SK-N-SH treated with all-trans-retinoic acid at 6 μM for 48 hours (cell line): ENCODE data around the gene MAML2.

ENCODE experiments used
- ATAC-seq: fragments of 200-7000 bp; cut with Tn5 transposase; 3 replicates; pipeline ENCODE4 v1.9.1; 2020; ENCODE audit warnings: mild to moderate bottlenecking, moderate library complexity
- ARNTL ChIP-seq: fragments of 450-650 bp; formaldehyde crosslinking; IDR thresholded peaks from 2 replicates; pipeline ENCODE4 v1.5.0; 2020; ENCODE audit warnings: low read depth, mild to moderate bottlenecking, moderate library complexity, borderline replicate concordance
- CREB5 ChIP-seq: fragments of 250-450 bp; sonication (Bioruptor Pico); IDR thresholded peaks from 2 replicates; pipeline ENCODE4 v1.5.1; 2020; ENCODE audit warnings: low read depth, mild to moderate bottlenecking, moderate library complexity
- CSDC2 ChIP-seq: fragments of 250-450 bp; sonication (Bioruptor Pico); IDR thresholded peaks from 2 replicates; pipeline ENCODE4 v1.5.0; 2020; ENCODE audit warnings: mild to moderate bottlenecking, moderate library complexity
- ESRRG ChIP-seq: fragments of 250-450 bp; sonication (Bioruptor Pico); IDR thresholded peaks from 2 replicates; pipeline ENCODE4 v1.6.1; 2021; ENCODE audit warnings: mild to moderate bottlenecking
- ISL1 ChIP-seq: fragments of 250-450 bp; sonication (Bioruptor Pico); IDR thresholded peaks from 2 replicates; pipeline ENCODE4 v2.1.2; 2022; ENCODE audit warnings: mild to moderate bottlenecking, moderate library complexity
- OSR1 ChIP-seq: fragments of 250-450 bp; sonication (Bioruptor Pico); IDR thresholded peaks from 2 replicates; pipeline ENCODE4 v1.8.0; 2022; ENCODE audit warnings: moderate library complexity, mild to moderate bottlenecking, inconsistent platforms
- POU6F1 ChIP-seq: fragments of 250-450 bp; sonication (Bioruptor Pico); IDR thresholded peaks from 2 replicates; pipeline ENCODE4 v1.8.0; 2021; ENCODE audit warnings: low read depth, mild to moderate bottlenecking, moderate library complexity, borderline replicate concordance
- RARB ChIP-seq: fragments of 250-450 bp; sonication (Bioruptor Pico); IDR thresholded peaks from 2 replicates; pipeline ENCODE4 v1.8.0; 2021; ENCODE audit warnings: mild to moderate bottlenecking, moderate library complexity
- SNAI2 ChIP-seq: fragments of 250-450 bp; sonication (Bioruptor Pico); IDR thresholded peaks from 2 replicates; pipeline ENCODE4 v1.5.0; 2020; ENCODE audit warnings: mild to moderate bottlenecking, moderate library complexity
- TCF4 ChIP-seq: fragments of 250-450 bp; sonication (Bioruptor Pico); IDR thresholded peaks from 2 replicates; pipeline ENCODE4 v1.8.0; 2021; ENCODE audit warnings: mild to moderate bottlenecking, moderate library complexity, borderline replicate concordance
- TOX ChIP-seq: fragments of 250-450 bp; sonication (Bioruptor Pico); IDR thresholded peaks from 2 replicates; pipeline ENCODE4 v1.8.0; 2021; ENCODE audit warnings: mild to moderate bottlenecking, moderate library complexity, borderline replicate concordance
- ZC3H10 ChIP-seq: fragments of 250-450 bp; sonication (Bioruptor Pico); IDR thresholded peaks from 2 replicates; pipeline ENCODE4 v1.5.1; 2021; ENCODE audit warnings: mild to moderate bottlenecking, moderate library complexity
- ZFP3 ChIP-seq: fragments of 250-450 bp; sonication (Bioruptor Pico); IDR thresholded peaks from 2 replicates; pipeline ENCODE4 v1.5.0; 2020; ENCODE audit warnings: mild to moderate bottlenecking, moderate library complexity
- ZFP30 ChIP-seq: fragments of 450-650 bp; formaldehyde crosslinking; IDR thresholded peaks from 2 replicates; pipeline ENCODE4 v1.5.0; 2022; ENCODE audit warnings: mild to moderate bottlenecking, moderate library complexity
- ZNF565 ChIP-seq: fragments of 450-650 bp; formaldehyde crosslinking; conservative IDR thresholded peaks from 2 replicates; pipeline ENCODE4 v1.5.0; 2020; ENCODE audit warnings: low read depth, mild to moderate bottlenecking, moderate library complexity
- ZNF70 ChIP-seq: fragments of 450-650 bp; formaldehyde crosslinking; IDR thresholded peaks from 2 replicates; pipeline ENCODE4 v1.5.0; 2020; ENCODE audit warnings: mild to moderate bottlenecking, moderate library complexity
- TF ChIP-seq, protein P1 (sequence below): fragments of 250-450 bp; sonication (Bioruptor Pico); IDR thresholded peaks from 2 replicates; pipeline ENCODE4 v1.5.1; 2021; ENCODE audit warnings: mild to moderate bottlenecking, moderate library complexity
- TF ChIP-seq, protein P2 (sequence below): fragments of 250-450 bp; sonication (Bioruptor Pico); IDR thresholded peaks from 2 replicates; pipeline ENCODE4 v1.5.0; 2020; ENCODE audit warnings: mild to moderate bottlenecking, moderate library complexity

The MAML2 gene

GRCh38 chr11:96151501-96151900 lies 191.5 kb downstream of the MAML2 start:
- ATAC-seq, result no peak
- TF ChIP-seq, protein P1, sequence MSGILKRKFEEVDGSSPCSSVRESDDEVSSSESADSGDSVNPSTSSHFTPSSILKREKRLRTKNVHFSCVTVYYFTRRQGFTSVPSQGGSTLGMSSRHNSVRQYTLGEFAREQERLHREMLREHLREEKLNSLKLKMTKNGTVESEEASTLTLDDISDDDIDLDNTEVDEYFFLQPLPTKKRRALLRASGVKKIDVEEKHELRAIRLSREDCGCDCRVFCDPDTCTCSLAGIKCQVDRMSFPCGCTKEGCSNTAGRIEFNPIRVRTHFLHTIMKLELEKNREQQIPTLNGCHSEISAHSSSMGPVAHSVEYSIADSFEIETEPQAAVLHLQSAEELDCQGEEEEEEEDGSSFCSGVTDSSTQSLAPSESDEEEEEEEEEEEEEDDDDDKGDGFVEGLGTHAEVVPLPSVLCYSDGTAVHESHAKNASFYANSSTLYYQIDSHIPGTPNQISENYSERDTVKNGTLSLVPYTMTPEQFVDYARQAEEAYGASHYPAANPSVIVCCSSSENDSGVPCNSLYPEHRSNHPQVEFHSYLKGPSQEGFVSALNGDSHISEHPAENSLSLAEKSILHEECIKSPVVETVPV (CRISPR knock-in tag), result no peak
- no peak for TF ChIP-seq OSR1
- no peak for TF ChIP-seq ZNF70 (CRISPR knock-in tag)
- TF ChIP-seq ARNTL (CRISPR knock-in tag), result no peak
- TF ChIP-seq POU6F1, result no peak
- TF ChIP-seq ZFP3 (CRISPR knock-in tag), result no peak

DNA sequence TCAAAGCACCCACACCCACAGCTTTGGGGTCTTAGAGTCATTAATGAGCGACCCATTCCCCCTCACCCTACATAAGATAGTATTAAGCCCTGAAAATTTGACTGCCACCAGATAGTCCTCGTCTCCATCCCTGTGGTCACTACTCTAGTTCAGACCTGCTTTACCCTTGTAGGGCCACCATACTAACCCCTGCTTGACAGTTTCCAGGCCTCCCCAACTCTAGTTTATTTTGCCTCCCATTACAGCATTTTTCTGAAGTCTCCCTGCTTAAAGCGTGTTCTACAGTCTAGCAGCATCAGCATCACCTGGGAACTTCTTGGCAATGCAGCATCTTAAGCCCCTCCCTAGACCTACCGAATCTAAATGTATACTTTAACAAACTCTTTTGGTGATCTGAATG lies 192.4 kb downstream of the MAML2 start:
- TF ChIP-seq TCF4 (CRISPR knock-in tag) (no peak), SNAI2 (CRISPR knock-in tag) (no peak), ZFP30 (CRISPR knock-in tag) (no peak), ISL1 (CRISPR knock-in tag) (no peak), ZNF70 (CRISPR knock-in tag) (no peak), TOX (no peak), CSDC2 (CRISPR knock-in tag) (no peak), RARB (CRISPR knock-in tag) (no peak), CREB5 (no peak)
- TF ChIP-seq, protein P2, sequence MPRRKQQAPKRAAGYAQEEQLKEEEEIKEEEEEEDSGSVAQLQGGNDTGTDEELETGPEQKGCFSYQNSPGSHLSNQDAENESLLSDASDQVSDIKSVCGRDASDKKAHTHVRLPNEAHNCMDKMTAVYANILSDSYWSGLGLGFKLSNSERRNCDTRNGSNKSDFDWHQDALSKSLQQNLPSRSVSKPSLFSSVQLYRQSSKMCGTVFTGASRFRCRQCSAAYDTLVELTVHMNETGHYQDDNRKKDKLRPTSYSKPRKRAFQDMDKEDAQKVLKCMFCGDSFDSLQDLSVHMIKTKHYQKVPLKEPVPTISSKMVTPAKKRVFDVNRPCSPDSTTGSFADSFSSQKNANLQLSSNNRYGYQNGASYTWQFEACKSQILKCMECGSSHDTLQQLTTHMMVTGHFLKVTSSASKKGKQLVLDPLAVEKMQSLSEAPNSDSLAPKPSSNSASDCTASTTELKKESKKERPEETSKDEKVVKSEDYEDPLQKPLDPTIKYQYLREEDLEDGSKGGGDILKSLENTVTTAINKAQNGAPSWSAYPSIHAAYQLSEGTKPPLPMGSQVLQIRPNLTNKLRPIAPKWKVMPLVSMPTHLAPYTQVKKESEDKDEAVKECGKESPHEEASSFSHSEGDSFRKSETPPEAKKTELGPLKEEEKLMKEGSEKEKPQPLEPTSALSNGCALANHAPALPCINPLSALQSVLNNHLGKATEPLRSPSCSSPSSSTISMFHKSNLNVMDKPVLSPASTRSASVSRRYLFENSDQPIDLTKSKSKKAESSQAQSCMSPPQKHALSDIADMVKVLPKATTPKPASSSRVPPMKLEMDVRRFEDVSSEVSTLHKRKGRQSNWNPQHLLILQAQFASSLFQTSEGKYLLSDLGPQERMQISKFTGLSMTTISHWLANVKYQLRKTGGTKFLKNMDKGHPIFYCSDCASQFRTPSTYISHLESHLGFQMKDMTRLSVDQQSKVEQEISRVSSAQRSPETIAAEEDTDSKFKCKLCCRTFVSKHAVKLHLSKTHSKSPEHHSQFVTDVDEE, result no peak
- no peak for ATAC-seq

DNA sequence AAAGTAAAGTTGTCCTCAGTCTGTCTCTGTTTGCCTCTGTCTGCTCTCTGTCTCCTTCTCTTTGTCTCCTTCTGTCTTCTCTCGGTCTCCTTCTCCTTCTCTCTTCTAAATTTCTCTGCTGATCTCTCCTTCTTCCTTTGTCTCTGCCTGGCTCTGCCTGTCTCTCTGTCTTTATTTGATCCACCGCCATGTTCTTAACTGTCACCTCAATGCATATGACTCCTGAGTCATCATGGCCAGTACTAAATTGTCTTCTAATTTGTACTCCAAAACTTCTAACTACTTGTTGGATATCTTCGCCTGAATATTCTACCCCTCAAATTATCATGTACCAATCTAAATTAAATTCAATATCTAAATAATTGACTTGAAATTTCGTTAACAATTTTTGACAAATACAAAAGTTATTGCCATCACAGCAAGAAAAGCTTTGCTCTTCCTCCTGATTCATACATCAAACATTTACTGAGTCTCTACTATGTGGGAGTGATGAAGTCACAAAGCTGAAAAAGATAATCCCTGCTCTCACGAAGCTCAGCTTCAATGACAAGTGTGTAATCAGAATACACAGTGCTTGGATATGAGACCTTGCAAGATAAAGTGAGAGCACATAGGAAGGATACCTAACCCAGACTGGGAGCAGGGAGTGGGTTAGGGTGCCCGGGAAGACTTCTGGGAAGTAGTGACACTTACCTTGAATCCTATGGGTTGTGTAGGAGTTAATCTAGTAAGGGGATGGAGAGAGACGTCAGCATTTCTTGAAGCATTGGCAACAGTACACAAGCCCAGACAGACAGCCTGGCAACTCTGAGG lies 193.0 kb downstream of the MAML2 start:
- ATAC-seq, result peak; percentile 46
- TF ChIP-seq ISL1 (CRISPR knock-in tag) (peak; percentile 58), ZC3H10 (CRISPR knock-in tag) (peak; percentile 43; the same call in 1 of the 2 replicates), ZFP3 (CRISPR knock-in tag) (peak; percentile 96), CSDC2 (CRISPR knock-in tag) (no peak)

DNA sequence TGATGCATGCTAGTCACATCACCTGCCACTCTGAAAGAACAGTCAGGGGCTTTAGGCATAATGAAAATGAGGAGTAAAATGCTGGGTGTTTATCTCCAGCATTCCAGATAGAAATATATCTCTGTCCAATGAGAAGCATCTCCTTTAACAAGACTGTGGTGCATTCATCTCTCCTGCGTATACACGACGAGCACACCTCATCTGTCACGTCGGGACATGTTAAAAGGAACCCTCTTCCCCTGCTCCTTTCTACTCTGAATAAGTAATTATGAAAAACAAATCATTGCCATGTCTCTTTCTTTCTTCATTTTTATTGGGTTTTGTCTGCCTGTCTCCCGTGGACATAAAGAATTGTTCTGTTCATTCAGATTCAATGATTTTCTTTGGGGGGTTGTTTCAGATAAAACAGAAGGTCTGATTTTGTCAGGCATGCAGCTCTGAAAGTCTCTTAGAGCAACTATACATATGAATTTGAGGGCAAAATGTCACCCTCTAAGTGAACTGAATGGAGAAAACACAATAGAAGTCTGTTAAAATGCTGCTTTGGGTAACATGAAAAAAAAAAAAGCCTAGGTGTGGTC lies 195.0 kb downstream of the MAML2 start:
- ATAC-seq, result no peak
- no peak for TF ChIP-seq POU6F1
- no peak for TF ChIP-seq ZFP3 (CRISPR knock-in tag)
- TF ChIP-seq ESRRG (CRISPR knock-in tag), result no peak
- no peak for TF ChIP-seq ZFP30 (CRISPR knock-in tag)
- no peak for TF ChIP-seq RARB (CRISPR knock-in tag)
- TF ChIP-seq, protein P2, result no peak
- TF ChIP-seq, protein P1 (CRISPR knock-in tag), result no peak
- no peak for TF ChIP-seq ZNF565 (CRISPR knock-in tag)
- TF ChIP-seq, all 23 proteins: peak for 0
